Activated CD8-positive, alpha-beta memory T cell treated with anti-CD3 and anti-CD28 coated beads, Interleukin-2, amount 50 U/mL, for 24 hours (primary cell): Measurements from ENCODE around the gene EIF4EBP2.

Experiments used
- DNase-seq: peaks from one replicate; pipeline ENCODE4 v3.0.0-alpha.2; 2020; ENCODE audit errors: extremely low read depth

EIF4EBP2 gene

GRCh38 chr10:70378122-70378521, 25.8 kb upstream of the EIF4EBP2 start:
- DNase-seq: no peak

GRCh38 chr10:70379581-70380176, 24.3 kb upstream of the EIF4EBP2 start:
- no peak for DNase-seq

- DNase-seq: no peak
Observed at GRCh38 chr10:70380350-70381135, 23.4 kb upstream of the EIF4EBP2 start.

DNA sequence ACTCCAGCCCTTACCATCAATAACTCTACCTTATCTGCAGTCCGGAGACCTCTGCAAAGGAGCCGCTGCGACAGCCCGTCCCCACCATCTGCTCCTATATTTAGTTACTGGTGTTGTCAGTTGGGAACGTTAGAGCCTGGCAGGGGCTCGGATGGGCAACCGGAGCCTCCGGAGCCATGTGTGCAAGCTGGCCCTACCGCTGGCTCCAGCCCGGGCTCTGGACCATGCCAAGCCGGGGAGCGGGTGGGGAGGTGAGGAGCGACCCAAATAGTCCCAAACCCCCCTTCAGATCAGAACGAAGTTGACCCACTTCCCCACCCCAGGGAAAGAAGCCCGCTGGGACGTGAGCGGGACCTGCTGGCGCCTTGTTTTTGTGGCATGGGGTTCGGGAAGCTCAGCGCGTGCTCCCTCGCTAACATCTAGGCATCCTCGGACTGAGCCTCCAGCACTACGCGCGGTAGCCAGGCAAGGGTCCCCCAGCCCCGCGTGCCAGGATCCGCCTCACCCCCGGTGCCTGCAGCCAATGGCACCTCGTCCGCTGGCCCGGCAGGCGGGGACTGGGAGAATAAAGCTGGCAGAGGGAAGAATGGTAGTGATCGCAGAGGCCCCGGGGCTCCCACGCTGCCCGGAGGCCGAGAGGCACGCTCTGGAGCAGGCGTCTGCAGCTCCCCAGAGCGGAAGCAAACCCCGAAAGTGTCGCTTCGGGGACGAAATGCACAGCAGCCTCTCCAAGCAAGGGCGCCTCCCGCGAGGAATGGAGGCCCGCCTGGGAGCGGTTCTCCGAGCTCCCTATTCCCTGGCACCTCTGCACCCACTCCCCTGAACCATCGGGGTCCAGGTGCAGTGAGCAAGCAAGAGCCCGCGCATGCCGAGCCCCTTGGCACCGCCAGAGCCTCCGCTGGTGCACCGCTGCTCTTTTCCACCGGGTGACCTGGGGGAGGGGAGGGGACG, 22.2 kb upstream of the EIF4EBP2 start:
- no peak for DNase-seq

DNA sequence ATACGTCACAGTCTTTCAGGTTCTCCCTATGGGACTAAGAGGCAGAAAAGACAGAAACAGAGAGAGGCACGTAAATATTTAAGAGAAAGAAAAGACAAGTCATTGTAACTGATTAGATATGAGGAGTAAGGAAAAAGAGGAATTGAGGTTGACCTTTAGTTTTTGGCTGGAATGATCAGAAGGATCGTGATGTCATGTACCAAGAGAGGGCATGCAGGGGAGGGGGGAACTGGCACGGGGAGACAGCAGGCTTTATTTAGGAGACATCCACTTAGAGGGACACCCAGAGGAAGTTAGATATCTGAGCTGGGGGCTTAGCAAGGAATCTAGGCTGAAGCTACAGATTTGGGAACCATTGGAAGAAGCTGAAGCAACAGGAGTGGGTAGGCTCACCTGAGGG, 12.3 kb upstream of the EIF4EBP2 start:
- DNase-seq: no peak

DNA sequence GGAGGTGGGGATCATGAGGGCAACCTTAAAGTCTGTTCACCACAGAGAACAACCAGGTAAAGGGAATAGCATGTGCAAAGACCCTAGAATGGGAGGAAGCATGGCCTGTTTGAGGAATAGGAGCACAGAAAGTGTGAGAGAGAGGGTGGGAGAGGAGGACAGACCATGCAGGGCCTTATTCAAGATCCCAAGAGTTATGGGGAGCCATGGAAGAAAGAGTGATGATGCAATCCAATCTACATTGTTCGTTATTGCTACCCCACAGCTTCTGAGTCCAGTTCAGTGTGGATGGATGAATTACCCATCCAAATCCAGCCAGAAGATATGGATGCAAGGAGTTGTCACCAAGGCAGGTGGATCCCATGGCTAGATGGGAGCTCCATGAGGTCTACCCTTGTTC, 7.8 kb upstream of the EIF4EBP2 start:
- no peak for DNase-seq

DNA sequence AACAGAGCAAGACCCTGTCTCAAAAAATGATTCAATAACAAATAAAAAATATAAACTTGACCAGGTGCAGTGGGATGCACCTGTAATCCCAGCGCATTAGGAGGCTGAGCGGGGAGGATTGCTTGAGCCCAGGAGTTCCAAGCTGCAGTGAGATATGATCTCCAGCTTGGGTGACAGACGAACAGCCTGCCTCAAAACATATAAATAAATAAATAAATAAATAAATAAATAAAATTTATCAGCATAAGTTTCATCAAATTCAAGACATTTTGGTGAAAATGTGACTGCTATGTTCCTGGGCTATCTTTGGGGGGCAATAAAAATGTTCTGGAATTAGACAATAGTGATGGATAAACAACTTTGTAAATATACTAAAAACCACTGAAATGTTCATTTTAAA, 4.8 kb upstream of the EIF4EBP2 start:
- DNase-seq: no peak

GRCh38 chr10:70403483-70404035, 386 bp upstream of the EIF4EBP2 start:
- no peak for DNase-seq

- no peak for DNase-seq
Observed at GRCh38 chr10:70404787-70405036, 767 bp downstream of the EIF4EBP2 start.

DNA sequence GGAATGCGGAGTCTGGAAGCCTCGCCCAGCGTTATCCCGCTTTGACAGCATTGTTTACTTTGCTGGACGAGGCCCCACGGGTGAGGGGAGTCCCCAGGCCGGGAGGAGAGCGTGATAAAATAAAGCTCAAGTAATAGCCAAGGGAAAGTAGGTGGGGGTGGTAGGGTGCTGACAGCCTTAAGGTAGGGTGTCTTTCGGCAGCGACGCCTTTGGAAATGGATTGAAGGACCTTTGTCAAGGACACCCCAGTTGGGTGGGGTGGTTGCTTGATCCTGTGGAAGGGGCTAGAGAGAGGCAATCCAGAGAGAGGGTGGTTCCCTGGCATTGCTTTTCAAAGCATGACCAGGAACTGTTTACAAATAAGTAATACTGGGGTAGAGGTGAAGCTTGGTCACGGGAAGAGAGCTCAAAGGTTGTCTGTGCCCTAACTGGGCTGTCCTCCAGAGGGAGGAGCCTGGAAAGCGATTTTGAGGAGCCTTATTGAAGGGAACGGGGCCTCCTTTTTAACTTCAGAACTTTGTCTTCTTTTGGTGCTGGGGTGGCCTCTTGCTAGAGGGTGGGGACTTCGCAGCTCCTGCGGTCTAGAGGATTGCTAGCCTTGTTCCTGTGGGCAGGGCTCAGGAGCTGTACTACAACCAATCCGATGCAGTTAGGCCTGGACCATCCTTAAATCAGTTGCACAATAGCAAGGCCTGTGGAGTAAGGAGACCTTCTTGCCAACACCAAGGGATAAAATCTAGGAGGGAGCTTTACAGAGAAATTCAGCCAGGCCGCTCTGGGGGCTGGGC, 1.3 kb downstream of the EIF4EBP2 start:
- no peak for DNase-seq

DNA sequence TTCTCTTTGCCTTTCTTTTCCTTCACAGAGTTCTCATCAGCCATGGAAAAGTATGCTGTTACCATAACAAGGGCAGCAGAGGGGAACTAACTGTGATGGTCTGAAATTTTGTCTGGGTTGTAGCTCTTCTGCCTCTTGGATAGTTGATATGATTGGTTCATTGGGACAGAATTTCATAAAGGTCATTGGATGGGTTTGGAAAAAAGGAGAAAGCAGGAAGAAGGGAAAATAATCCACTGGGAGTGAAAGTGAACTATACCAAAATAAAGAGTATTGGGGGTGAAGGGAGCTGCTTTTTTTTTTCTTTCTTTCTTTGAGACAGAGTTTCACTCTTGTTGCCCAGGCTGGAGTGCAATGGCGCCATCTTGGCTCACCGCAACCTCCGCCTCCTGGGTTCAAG, 5.8 kb downstream of the EIF4EBP2 start:
- no peak for DNase-seq

DNA sequence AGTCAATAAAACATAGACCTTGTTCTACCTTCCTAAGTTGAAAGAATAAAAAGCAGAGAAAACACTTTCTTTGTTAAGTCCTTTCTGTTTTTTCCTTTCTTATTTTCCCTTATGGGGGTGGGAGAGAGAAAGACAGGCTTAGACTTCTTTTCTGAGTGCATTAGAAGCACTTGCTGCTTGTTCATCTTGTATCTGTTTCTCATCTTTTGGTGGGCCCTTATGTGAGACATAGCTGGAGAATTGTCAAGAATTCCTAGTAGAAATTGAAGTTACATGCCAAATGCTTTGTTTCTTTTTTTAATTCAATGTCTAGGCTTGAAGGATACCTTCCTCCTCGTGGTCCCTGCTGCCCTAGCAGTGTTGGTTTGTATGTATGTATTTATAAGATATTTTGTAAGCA, 6.7 kb downstream of the EIF4EBP2 start:
- DNase-seq: no peak

- DNase-seq: no peak
Observed at GRCh38 chr10:70412356-70412755, 8.4 kb downstream of the EIF4EBP2 start.

DNA sequence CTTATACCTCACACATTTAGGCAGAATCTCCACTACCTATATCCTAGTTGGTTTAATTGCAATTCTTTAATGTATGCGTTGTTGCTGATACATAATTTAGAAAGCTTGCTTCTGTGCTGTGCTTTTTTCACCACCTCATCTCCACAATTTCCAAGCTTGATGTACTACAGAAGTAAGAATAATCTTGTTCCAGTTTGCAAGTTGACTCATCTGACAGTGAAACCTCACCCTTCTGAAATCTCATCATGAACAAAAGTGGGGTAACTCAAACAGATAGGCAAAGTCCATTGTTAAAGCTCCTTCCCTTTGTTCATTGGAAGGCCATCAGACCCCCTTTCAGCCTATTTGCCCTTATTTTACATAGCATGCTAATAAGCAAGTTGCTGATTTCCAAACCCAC, 13.6 kb downstream of the EIF4EBP2 start:
- no peak for DNase-seq

- no peak for DNase-seq
Observed at GRCh38 chr10:70418229-70418628, 14.3 kb downstream of the EIF4EBP2 start.

DNA sequence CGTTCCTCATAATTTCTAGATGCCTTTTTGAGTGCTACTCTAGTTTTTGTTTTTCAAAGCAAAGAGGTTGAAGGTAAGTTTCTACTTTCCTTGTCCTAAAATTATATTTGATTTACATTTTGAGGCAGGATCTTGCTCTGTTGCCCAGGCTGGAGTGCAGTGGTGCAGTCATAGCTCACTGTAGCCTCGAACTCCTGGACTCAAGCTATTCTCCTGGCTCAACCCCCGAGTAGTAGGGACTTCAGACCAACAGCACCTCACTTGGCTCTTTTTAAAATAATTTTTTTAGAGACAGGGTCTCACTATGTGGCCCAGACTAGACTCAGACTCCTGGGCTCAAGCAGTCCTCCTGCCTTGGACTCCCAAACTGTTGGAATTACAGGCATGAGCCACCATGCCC, 14.8 kb downstream of the EIF4EBP2 start:
- no peak for DNase-seq

- DNase-seq: no peak
Observed at GRCh38 chr10:70424320-70424719, 20.4 kb downstream of the EIF4EBP2 start.

DNA sequence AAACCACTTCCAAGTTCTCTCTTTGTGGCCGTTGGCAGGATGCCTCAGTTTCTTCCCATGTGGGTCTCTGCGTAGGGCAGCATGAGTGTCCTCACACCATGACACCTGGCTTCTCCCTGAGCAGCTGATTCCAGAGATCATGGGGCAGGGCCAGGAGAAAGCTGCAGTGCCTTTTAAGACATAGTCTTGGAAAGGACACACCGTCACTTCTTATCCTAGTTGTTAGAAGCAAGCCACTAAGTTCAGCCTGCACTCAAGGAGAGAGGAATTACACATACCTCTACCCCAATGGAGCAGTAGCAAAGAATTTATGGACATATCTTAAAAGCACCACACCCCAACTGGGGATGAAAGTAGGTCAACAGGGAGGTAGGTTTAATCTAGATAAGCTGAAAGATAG, 21.2 kb downstream of the EIF4EBP2 start:
- no peak for DNase-seq

- DNase-seq: no peak
Observed at GRCh38 chr10:70426823-70427222, 22.9 kb downstream of the EIF4EBP2 start.

- DNase-seq: no peak
Observed at GRCh38 chr10:70430493-70431445, 26.8 kb downstream of the EIF4EBP2 start.

DNA sequence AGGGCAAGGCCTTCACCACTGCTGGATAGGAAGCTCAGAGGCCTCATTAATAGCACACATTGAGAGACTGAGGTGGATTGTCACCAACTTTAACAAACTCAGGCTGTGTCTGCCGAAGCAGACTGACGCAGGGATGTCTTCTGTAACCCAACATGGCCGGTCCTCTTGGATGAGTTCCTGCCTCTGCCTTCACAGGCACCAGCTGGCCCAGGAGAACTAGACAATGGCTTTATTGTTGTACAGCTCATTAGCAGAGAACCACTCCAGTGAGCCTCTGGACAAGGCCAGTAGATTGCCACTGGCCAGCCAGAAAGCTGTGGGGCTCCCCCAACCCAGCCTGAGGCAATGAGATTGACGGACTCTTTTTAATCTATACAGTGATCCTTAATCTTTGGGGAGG, 28.2 kb downstream of the EIF4EBP2 start:
- DNase-seq: no peak
